OCI-LY7 (cell line): ENCODE measurements around the gene C6orf52. TPM values are rescaled to one million over a fixed set of nuclear protein-coding genes. Genes with fewer than 3 reads are reported as not detected.
"Not testable (repeated sequence)": the region's sequence is repeated elsewhere in the genome, so short reads cannot be mapped to it uniquely, and the experiment has no call there.

Experiments
- BruUV-seq: library from RNA; stranded (reverse); fragments of 400-500 nt; replicated peaks from 2 replicates; lab custom pipeline; 2021; lab: Mats Ljungman, UMichigan
- CTCF ChIA-PET: fragments of 300-600 bp; sonication (Branson Sonifier 250); formaldehyde crosslinking; loops from one replicate; lab custom pipeline; 2022; ENCODE audit warnings: antibody characterized with exemption; ENCODE audit not compliant: unreplicated experiment; lab: Charles Lee
- POLR2A ChIA-PET: fragments of 300-600 bp; sonication (Branson Sonifier 250); formaldehyde crosslinking; loops from one replicate; lab custom pipeline; 2022; ENCODE audit warnings: antibody characterized with exemption; lab: Charles Lee
- DNase-seq: peaks from one replicate; pipeline ENCODE4 v3.0.0-alpha.2; 2015; ENCODE audit warnings: low spot score
- H2AFZ ChIP-seq: fragments of 200-600 bp; sonication (generic), shearing (Covaris generic); 2 replicates; pipeline ENCODE4 v1.6.1; 2014; ENCODE audit warnings: mild to moderate bottlenecking, antibody characterized with exemption, low read length, moderate library complexity
- H3K27ac ChIP-seq: fragments of 200-600 bp; sonication (generic); 2 replicates; pipeline ENCODE4 v1.5.1; 2014; ENCODE audit warnings: mixed run types, low read depth, mild to moderate bottlenecking, moderate library complexity, low read length, inconsistent platforms; ENCODE audit not compliant: poor library complexity, severe bottlenecking
- H3K36me3 ChIP-seq: fragments of 200-600 bp; sonication (generic); 2 replicates; pipeline ENCODE4 v1.6.1; 2014; ENCODE audit warnings: mild to moderate bottlenecking, antibody characterized with exemption, low read length, moderate library complexity, mixed read lengths; ENCODE audit not compliant: insufficient read depth
- H3K4me1 ChIP-seq: fragments of 200-600 bp; sonication (generic); 2 replicates; pipeline ENCODE4 v1.5.1; 2014; ENCODE audit warnings: mild to moderate bottlenecking, low read length; ENCODE audit not compliant: insufficient read depth, poor library complexity, severe bottlenecking
- H3K4me2 ChIP-seq: fragments of 200-600 bp; sonication (generic); 2 replicates; pipeline ENCODE4 v1.6.1; 2014; ENCODE audit warnings: mild to moderate bottlenecking, low read length
- H3K4me3 ChIP-seq: fragments of 200-600 bp; sonication (generic); 2 replicates; pipeline ENCODE4 v1.5.1; 2014; ENCODE audit warnings: mild to moderate bottlenecking, low read depth, low read length; ENCODE audit not compliant: poor library complexity, severe bottlenecking
- H3K79me2 ChIP-seq: fragments of 200-600 bp; sonication (generic); 2 replicates; pipeline ENCODE4 v1.6.1; 2016; ENCODE audit warnings: low read depth, mild to moderate bottlenecking, low read length, moderate library complexity, mixed read lengths; ENCODE audit not compliant: insufficient read depth
- H3K9me2 ChIP-seq: fragments of 200-600 bp; sonication (generic); 2 replicates; pipeline ENCODE4 v1.6.1; 2016; ENCODE audit warnings: mild to moderate bottlenecking, low read length, mixed read lengths; ENCODE audit not compliant: insufficient read depth
- H3K9me3 ChIP-seq: fragments of 200-600 bp; sonication (generic); 2 replicates; pipeline ENCODE4 v1.6.1; 2014; ENCODE audit warnings: mild to moderate bottlenecking, mixed run types, low read length, mixed read lengths
- H4K20me1 ChIP-seq: fragments of 200-600 bp; sonication (generic); 2 replicates; pipeline ENCODE4 v1.6.1; 2014; ENCODE audit warnings: mild to moderate bottlenecking, antibody characterized with exemption, low read length, moderate library complexity, mixed read lengths; ENCODE audit not compliant: insufficient read depth
- CTCF ChIP-seq: fragments of 200-600 bp; sonication (generic); conservative IDR thresholded peaks from 2 replicates; pipeline ENCODE4 v1.5.1; 2014; ENCODE audit warnings: mild to moderate bottlenecking, antibody characterized with exemption, low read length, moderate library complexity, mixed read lengths
- EZH2phosphoT487 ChIP-seq: fragments of 200-600 bp; sonication (generic); IDR thresholded peaks from 2 replicates; pipeline ENCODE4 v1.6.1; 2018; ENCODE audit warnings: low read depth, borderline replicate concordance, mild to moderate bottlenecking, mixed run types, antibody characterized with exemption, low read length, moderate library complexity, mixed read lengths
- intact Hi-C: fragments of 100-400 bp; cut with micrococcal nuclease; formaldehyde crosslinking; loops from one replicate; pipeline ENCODE4 v1.10.0; 2022; ENCODE audit not compliant: unreplicated experiment
- total RNA-seq, 2 experiments: library from RNA; depleted of rRNA in 1 of 2; stranded (reverse); fragments of >200 nt in 1 of 2; shearing (Covaris generic) in 1 of 2; gene quantifications; 2 replicates each; pipeline ENCODE4 v1.2.3, GENCODE V29; 2014 to 2022

C6orf52 gene
- total RNA-seq, 2 experiments from 2014 or later: 0.66 TPM; not detected in 1

- CTCF ChIA-PET: interaction anchor here (0.6 kb wide), 1 partner anchor 240 kb away, joined by 3 read pairs; no protein-coding TSS in a partner anchor
- no peaks in the 10 kb centered on the region for H4K20me1 ChIP-seq
- H2AFZ ChIP-seq: peak overlapping the region; percentile 95
- peaks cover 19% of the 10 kb centered on the region; the same call in 1 of the 2 replicates for H3K9me3 ChIP-seq
- no peaks in the 10 kb centered on the region for H3K36me3 ChIP-seq
- POLR2A ChIA-PET: interaction anchor here (0.6 to 3.2 kb wide), 11 partner anchors 13 to 211 kb away, joined by 3 to 20 read pairs (median 4); partner anchors contain the start of genes PAK1IP1 and TMEM14B
- TF ChIP-seq EZH2phosphoT487 (no peak), CTCF (no peak)
- no peaks in the 10 kb centered on the region for H3K9me2 ChIP-seq
- peaks cover 27% of the 10 kb centered on the region for H3K4me1 ChIP-seq
- peak overlapping the region; percentile 38 for H3K27ac ChIP-seq
- intact Hi-C loops: no loop called here
- H3K4me3 ChIP-seq: peak overlapping the region; percentile 72
- BruUV-seq: TSS peak; percentile 87
- H3K79me2 ChIP-seq: no peaks in the 10 kb centered on the region
- H3K4me2 ChIP-seq: peak overlapping the region; percentile 81
- DNase-seq: no peak
Measured at GRCh38 chr6:10721850-10722569, 27.6 kb upstream of the C6orf52 start.

- Histone ChIP-seq H2AFZ (peak overlapping the region; percentile 59; the same call in 1 of the 2 replicates), H3K4me2 (peak overlapping the region; percentile 81), H3K4me1 (peaks cover 27% of the 10 kb centered on the region), H3K4me3 (peak overlapping the region; percentile 54), H3K9me3 (peaks cover 19% of the 10 kb centered on the region; the same call in 1 of the 2 replicates), H3K27ac (peak overlapping the region; percentile 27)
- intact Hi-C loops, H3K9me2 ChIP-seq, H3K79me2 ChIP-seq, BruUV-seq, H3K36me3 ChIP-seq, H4K20me1 ChIP-seq: not testable (repeated sequence)
- DNase-seq: peak; percentile 28
- ChIA-PET POLR2A (interaction anchor here (0.7 to 3.2 kb wide), 8 partner anchors 14 to 198 kb away, joined by 3 to 20 read pairs (median 4); partner anchors contain the start of gene TMEM14B), CTCF (interaction anchor here (0.6 kb wide), 1 partner anchor 239 kb away, joined by 3 read pairs; no protein-coding TSS in a partner anchor)
- 0 out of 2 replicates have a peak, but pooled peaks have one; percentile 9 for TF ChIP-seq CTCF
Measured at GRCh38 chr6:10720960-10721849, 26.8 kb upstream of the C6orf52 start.
